VCaP (cell line): ENCODE measurements around the gene LDLRAD4.

Source experiments
- H3K27ac ChIP-seq: fragments of 450-650 bp; 2 replicates; pipeline ENCODE4 v1.5.1; 2017
- CTCF ChIP-seq: fragments of 450-650 bp; conservative IDR thresholded peaks from 2 replicates; pipeline ENCODE4 v1.5.1; 2017; ENCODE audit warnings: mild to moderate bottlenecking, moderate library complexity

Gene LDLRAD4

GRCh38 chr18:13580991-13581390, 362.4 kb downstream of the LDLRAD4 start:
- H3K27ac ChIP-seq: no peak overlapping the region
- TF ChIP-seq CTCF: no peak

- no peak overlapping the region for H3K27ac ChIP-seq
- no peak for TF ChIP-seq CTCF
Measured at GRCh38 chr18:13581496-13582177, 363.1 kb downstream of the LDLRAD4 start.

GRCh38 chr18:13582178-13582670, 363.7 kb downstream of the LDLRAD4 start:
- no peak for TF ChIP-seq CTCF
- H3K27ac ChIP-seq: no peak overlapping the region

- no peak for TF ChIP-seq CTCF
- H3K27ac ChIP-seq: no peak overlapping the region
Measured at GRCh38 chr18:13583576-13584550, 365.3 kb downstream of the LDLRAD4 start.

- TF ChIP-seq CTCF: no peak
- H3K27ac ChIP-seq: no peak overlapping the region
Measured at GRCh38 chr18:13584825-13585224, 366.3 kb downstream of the LDLRAD4 start.

GRCh38 chr18:13585379-13586153, 367.0 kb downstream of the LDLRAD4 start:
- no peak overlapping the region for H3K27ac ChIP-seq
- TF ChIP-seq CTCF: no peak
